HG03432 (cell line): Measurements from ENCODE around the gene SPI1.

Source experiments
- ATAC-seq: cut with Tn5 transposase; IDR thresholded peaks from one replicate; pipeline ENCODE4 v1.9.1; 2021; ENCODE audit warnings: mild to moderate bottlenecking, moderate library complexity; ENCODE audit not compliant: unreplicated experiment

The SPI1 gene

GRCh38 chr11:47360341-47360740, 18.0 kb downstream of the SPI1 start:
- no peak for ATAC-seq

- no peak for ATAC-seq
These were observed 18.8 kb downstream of the SPI1 start for GRCh38 chr11:47359586-47359985.

- ATAC-seq: no peak
These were observed 19.2 kb downstream of the SPI1 start for GRCh38 chr11:47359162-47359561.

- ATAC-seq: no peak
These were observed 19.7 kb downstream of the SPI1 start for GRCh38 chr11:47358731-47359051.

- no peak for ATAC-seq
These were observed 20.2 kb downstream of the SPI1 start for GRCh38 chr11:47357985-47358730.

GRCh38 chr11:47356998-47357329, 21.4 kb downstream of the SPI1 start:
- ATAC-seq: no peak

GRCh38 chr11:47356129-47356997, 22.0 kb downstream of the SPI1 start:
- no peak for ATAC-seq

GRCh38 chr11:47355283-47356128, 22.8 kb downstream of the SPI1 start:
- no peak for ATAC-seq

GRCh38 chr11:47354913-47355282, 23.4 kb downstream of the SPI1 start:
- no peak for ATAC-seq

- no peak for ATAC-seq
These were observed 24.2 kb downstream of the SPI1 start for GRCh38 chr11:47353978-47354774.

GRCh38 chr11:47352556-47352955, 25.8 kb downstream of the SPI1 start, which contains the start of gene MYBPC3:
Gene MYBPC3 (minus strand): TSS chr11:47352702. CDS start chr11:47352647, 55 bp downstream.
- no peak for ATAC-seq

GRCh38 chr11:47351156-47352126, 26.9 kb downstream of the SPI1 start:
- ATAC-seq: no peak

- ATAC-seq: no peak
These were observed 28.0 kb downstream of the SPI1 start for GRCh38 chr11:47350315-47350714.

- ATAC-seq: no peak
These were observed 28.7 kb downstream of the SPI1 start for GRCh38 chr11:47349521-47350095.

GRCh38 chr11:47348859-47349258, 29.5 kb downstream of the SPI1 start:
- ATAC-seq: no peak

GRCh38 chr11:47348131-47348802, 30.1 kb downstream of the SPI1 start:
- ATAC-seq: no peak

- no peak for ATAC-seq
These were observed 31.2 kb downstream of the SPI1 start for GRCh38 chr11:47347137-47347536.

GRCh38 chr11:47345890-47346563, 32.3 kb downstream of the SPI1 start:
- ATAC-seq: no peak
